Thyroid gland (tissue), 4 donors: ENCODE data around the gene CAPG. TPM values are rescaled to one million over a fixed set of nuclear protein-coding genes. Genes with fewer than 3 reads are reported as not detected.

Experiments
- DNase-seq, 2 donors: peaks; one replicate each; pipeline ENCODE4 v3.0.0-alpha.2; 2019
- H3K27ac ChIP-seq, 3 donors: fragments of 200-600 bp; sonication (generic); 1 replicate in 2 of 3; 2 replicates in 1 of 3; pipeline ENCODE4 v1.5.1; 2016 to 2019; ENCODE audit warnings: mild to moderate bottlenecking in 1 of 3, moderate library complexity in 1 of 3
- H3K27me3 ChIP-seq: fragments of 200-600 bp; sonication (generic); one replicate; pipeline ENCODE4 v1.5.1; 2019
- H3K36me3 ChIP-seq, 2 donors: fragments of 200-600 bp; sonication (generic); one replicate each; pipeline ENCODE4 v1.5.1; 2016 to 2019
- H3K4me1 ChIP-seq, 2 donors: fragments of 200-600 bp; sonication (generic); one replicate each; pipeline ENCODE4 v1.5.1; 2017 to 2019
- H3K4me3 ChIP-seq, 3 donors: fragments of 200-600 bp; sonication (generic); replicated peaks in 1 of 3; 1 replicate in 2 of 3; 2 replicates in 1 of 3; pipeline ENCODE4 v1.5.1; 2016; ENCODE audit warnings: mild to moderate bottlenecking in 1 of 3
- H3K9me3 ChIP-seq: fragments of 200-600 bp; sonication (generic); one replicate; pipeline ENCODE4 v1.5.1; 2017
- POLR2A ChIP-seq, 2 donors: fragments of 450-650 bp; IDR thresholded peaks; one replicate each; pipeline ENCODE4 v1.6.1; 2017; ENCODE audit warnings: antibody characterized with exemption in 2 of 2, mild to moderate bottlenecking in 2 of 2, moderate library complexity in 1 of 2
- WGBS, 2 donors: methylation state at CpG; one replicate each; pipeline ENCODE4 v1.1.5; 2017; 5-methylcytosine and 5-hydroxymethylcytosine counted together
- intact Hi-C: fragments of 100-400 bp; cut with DNase I; formaldehyde crosslinking; loops from one replicate; pipeline ENCODE4 v1.15.1; 2023
- total RNA-seq, 4 donors: library from RNA; depleted of rRNA; stranded (reverse); fragments of >200 nt; gene quantifications; one replicate each; pipeline ENCODE4 v1.2.3, GENCODE V29; 2016
- TF ChIP-seq, protein P1 (sequence below), 6 experiments: fragments of 200-600 bp in 3 of 6; fragments of 450-650 bp in 3 of 6; sonication (generic) in 3 of 6; IDR thresholded peaks; one replicate each; pipeline ENCODE4 v1.5.1; 2016 to 2019; ENCODE audit warnings: antibody characterized with exemption in 6 of 6, mild to moderate bottlenecking in 2 of 6, inconsistent platforms in 1 of 6, moderate library complexity in 1 of 6

The CAPG gene
- total RNA-seq, 4 donors from 2014 or later = 155 to 257 (median 225) TPM

DNA sequence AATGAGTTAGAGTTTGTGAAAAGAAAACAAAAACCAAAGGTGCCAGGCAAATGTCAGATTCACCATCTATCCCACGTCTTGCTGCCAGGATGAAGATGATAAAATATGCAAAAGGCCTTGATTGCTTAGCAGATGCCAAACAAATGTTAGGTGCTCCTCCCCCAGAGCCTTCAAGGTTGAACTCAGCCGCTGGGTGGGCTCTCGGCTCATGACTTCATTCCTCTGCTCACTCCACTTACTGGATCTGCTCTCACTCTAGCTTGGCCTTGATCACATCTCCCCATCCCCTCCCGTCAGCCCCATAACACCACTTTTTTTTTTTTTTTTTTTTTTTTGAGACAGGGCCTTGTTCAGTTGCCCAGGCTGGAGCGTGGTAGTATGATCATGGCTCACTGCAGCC lies 46.9 kb upstream of the CAPG start:
- no peak for TF ChIP-seq POLR2A (IDR thresholded peaks at IDR 0.05)
- TF ChIP-seq, protein P1, sequence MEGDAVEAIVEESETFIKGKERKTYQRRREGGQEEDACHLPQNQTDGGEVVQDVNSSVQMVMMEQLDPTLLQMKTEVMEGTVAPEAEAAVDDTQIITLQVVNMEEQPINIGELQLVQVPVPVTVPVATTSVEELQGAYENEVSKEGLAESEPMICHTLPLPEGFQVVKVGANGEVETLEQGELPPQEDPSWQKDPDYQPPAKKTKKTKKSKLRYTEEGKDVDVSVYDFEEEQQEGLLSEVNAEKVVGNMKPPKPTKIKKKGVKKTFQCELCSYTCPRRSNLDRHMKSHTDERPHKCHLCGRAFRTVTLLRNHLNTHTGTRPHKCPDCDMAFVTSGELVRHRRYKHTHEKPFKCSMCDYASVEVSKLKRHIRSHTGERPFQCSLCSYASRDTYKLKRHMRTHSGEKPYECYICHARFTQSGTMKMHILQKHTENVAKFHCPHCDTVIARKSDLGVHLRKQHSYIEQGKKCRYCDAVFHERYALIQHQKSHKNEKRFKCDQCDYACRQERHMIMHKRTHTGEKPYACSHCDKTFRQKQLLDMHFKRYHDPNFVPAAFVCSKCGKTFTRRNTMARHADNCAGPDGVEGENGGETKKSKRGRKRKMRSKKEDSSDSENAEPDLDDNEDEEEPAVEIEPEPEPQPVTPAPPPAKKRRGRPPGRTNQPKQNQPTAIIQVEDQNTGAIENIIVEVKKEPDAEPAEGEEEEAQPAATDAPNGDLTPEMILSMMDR (IDR thresholded peaks at IDR 0.05) = no peak
- Histone ChIP-seq H3K36me3 (no peaks in the 10 kb centered on the region), H3K27me3 (no peaks in the 10 kb centered on the region), H3K27ac (no peak overlapping the region), H3K4me1 (no peaks in the 10 kb centered on the region), H3K9me3 (no peaks in the 10 kb centered on the region), H3K4me3 (no peak overlapping the region)
- intact Hi-C loops = no loop called here
- WGBS, 2 donors = 48 to 78% methylated on average over 5 of the region's 5 CpGs
- DNase-seq = no peak

GRCh38 chr2:85455552-85456090 lies 45.5 kb upstream of the CAPG start:
- intact Hi-C loops = no loop called here
- Histone ChIP-seq H3K36me3 (no peaks in the 10 kb centered on the region), H3K4me3 (no peak overlapping the region), H3K27ac (no peak overlapping the region), H3K9me3 (no peaks in the 10 kb centered on the region), H3K4me1 (no peaks in the 10 kb centered on the region), H3K27me3 (no peaks in the 10 kb centered on the region)
- no peak for TF ChIP-seq POLR2A (IDR thresholded peaks at IDR 0.05)
- TF ChIP-seq, protein P1 (IDR thresholded peaks at IDR 0.05) = no peak
- no peak for DNase-seq
- 47 to 67% methylated on average over 1 of the region's 1 CpG for WGBS, 2 donors

- 92 to 94% methylated on average over 7 of the region's 7 CpGs for WGBS, 2 donors
- Histone ChIP-seq H3K4me3 (no peak overlapping the region), H3K27me3 (no peaks in the 10 kb centered on the region), H3K27ac (no peak overlapping the region), H3K9me3 (no peaks in the 10 kb centered on the region), H3K36me3 (no peaks in the 10 kb centered on the region), H3K4me1 (no peaks in the 10 kb centered on the region)
- intact Hi-C loops = no loop called here
- TF ChIP-seq POLR2A (IDR thresholded peaks at IDR 0.05) = no peak
- TF ChIP-seq, protein P1 (IDR thresholded peaks at IDR 0.05) = no peak
- DNase-seq = no peak
Measured at GRCh38 chr2:85453571-85453970, 43.4 kb upstream of the CAPG start.

DNA sequence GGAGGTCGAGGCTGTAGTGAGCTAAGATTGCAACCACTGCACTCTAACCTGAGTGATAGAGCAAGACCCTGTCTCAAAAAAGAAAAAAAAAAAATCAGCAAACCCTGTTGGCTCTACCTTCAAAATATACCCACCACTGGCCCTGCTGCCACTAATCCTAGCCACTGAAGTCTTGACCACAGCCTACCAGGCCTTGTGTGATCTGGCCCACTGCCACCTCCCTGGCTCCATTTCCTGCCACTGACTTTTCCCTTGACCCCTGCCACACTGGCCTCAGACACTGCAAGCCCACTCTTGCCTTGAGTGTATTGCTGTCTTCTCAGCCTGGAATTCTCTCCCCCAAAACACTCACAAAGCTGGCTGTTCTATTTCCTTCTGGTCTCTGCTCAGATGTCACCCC lies 42.1 kb upstream of the CAPG start:
- Histone ChIP-seq H3K9me3 (no peaks in the 10 kb centered on the region), H3K27ac (no peak overlapping the region), H3K4me3 (no peak overlapping the region), H3K4me1 (no peaks in the 10 kb centered on the region), H3K27me3 (no peaks in the 10 kb centered on the region), H3K36me3 (no peaks in the 10 kb centered on the region)
- TF ChIP-seq, protein P1 (IDR thresholded peaks at IDR 0.05) = no peak
- no peak for TF ChIP-seq POLR2A (IDR thresholded peaks at IDR 0.05)
- WGBS, 2 donors = 70 to 75% methylated on average over 1 of the region's 1 CpG
- DNase-seq = no peak
- intact Hi-C loops = no loop called here

GRCh38 chr2:85449214-85449588 lies 39.0 kb upstream of the CAPG start:
- TF ChIP-seq, protein P1 (IDR thresholded peaks at IDR 0.05) = no peak
- no peak for TF ChIP-seq POLR2A (IDR thresholded peaks at IDR 0.05)
- Histone ChIP-seq H3K27me3 (no peaks in the 10 kb centered on the region), H3K27ac (no peak overlapping the region), H3K4me1 (peaks cover 7 to 11% of the 10 kb centered on the region in 2 donors), H3K4me3 (no peak overlapping the region), H3K36me3 (no peaks in the 10 kb centered on the region), H3K9me3 (no peaks in the 10 kb centered on the region)
- DNase-seq = no peak
- 83 to 95% methylated on average over 7 of the region's 7 CpGs for WGBS, 2 donors
- intact Hi-C loops = no loop called here
